ENCODE measurements around the gene SEC63. TPM values are rescaled to one million over a fixed set of nuclear protein-coding genes. Genes with fewer than 3 reads are reported as not detected.
"Not testable (repeated sequence)": the region's sequence is repeated elsewhere in the genome, so short reads cannot be mapped to it uniquely, and the experiment has no call there.

Gene SEC63
- total RNA-seq, 2 experiments from 2014 or later = 13.0 to 139 TPM

DNA sequence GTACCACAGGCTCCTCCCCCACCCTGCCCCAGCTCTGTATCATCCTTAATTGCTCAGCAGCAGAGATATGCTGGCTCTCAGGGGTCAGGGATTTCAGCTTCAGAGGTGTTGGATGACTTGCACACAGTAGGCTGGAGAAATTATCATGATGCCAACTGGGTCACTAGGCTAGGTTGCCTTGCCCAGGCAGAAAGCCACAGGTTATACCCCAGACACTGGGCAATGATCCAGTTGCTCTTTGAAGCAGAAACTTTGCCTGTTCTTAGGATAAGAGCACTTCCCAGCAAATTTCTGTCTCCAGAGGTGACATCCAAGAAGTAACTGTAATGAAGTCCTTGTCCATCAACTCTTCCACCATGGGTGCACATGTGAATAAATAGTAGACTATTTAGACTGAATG, 95.6 kb downstream of the SEC63 start:
- Histone ChIP-seq H3K4me2 (ENCODE audit: low read length) (no peak overlapping the region), H3K79me2 (ENCODE audit: insufficient read depth, low read depth, low read length) (no peaks in the 10 kb centered on the region), H3K27ac (ENCODE audit: low read depth, low read length, poor library complexity, severe bottlenecking) (no peak overlapping the region), H3K4me3 (ENCODE audit: low read depth, low read length, poor library complexity, severe bottlenecking) (no peak overlapping the region), H3K4me1 (ENCODE audit: insufficient read depth, low read length, poor library complexity, severe bottlenecking) (no peaks in the 10 kb centered on the region), H2AFZ (ENCODE audit: low read length) (no peak overlapping the region), H3K9me2 (ENCODE audit: insufficient read depth, low read length) (no peaks in the 10 kb centered on the region), H4K20me1 (ENCODE audit: insufficient read depth, low read length) (no peaks in the 10 kb centered on the region), H3K9me3 (ENCODE audit: low read length) (no peaks in the 10 kb centered on the region), H3K36me3 (ENCODE audit: insufficient read depth, low read length) (peaks cover 4% of the 10 kb centered on the region; the same call in 1 of the 2 replicates)
- no peak for TF ChIP-seq EZH2phosphoT487 (IDR thresholded peaks at IDR 0.05; ENCODE audit: borderline replicate concordance, low read depth, low read length)
- TF ChIP-seq, protein P1, sequence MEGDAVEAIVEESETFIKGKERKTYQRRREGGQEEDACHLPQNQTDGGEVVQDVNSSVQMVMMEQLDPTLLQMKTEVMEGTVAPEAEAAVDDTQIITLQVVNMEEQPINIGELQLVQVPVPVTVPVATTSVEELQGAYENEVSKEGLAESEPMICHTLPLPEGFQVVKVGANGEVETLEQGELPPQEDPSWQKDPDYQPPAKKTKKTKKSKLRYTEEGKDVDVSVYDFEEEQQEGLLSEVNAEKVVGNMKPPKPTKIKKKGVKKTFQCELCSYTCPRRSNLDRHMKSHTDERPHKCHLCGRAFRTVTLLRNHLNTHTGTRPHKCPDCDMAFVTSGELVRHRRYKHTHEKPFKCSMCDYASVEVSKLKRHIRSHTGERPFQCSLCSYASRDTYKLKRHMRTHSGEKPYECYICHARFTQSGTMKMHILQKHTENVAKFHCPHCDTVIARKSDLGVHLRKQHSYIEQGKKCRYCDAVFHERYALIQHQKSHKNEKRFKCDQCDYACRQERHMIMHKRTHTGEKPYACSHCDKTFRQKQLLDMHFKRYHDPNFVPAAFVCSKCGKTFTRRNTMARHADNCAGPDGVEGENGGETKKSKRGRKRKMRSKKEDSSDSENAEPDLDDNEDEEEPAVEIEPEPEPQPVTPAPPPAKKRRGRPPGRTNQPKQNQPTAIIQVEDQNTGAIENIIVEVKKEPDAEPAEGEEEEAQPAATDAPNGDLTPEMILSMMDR (conservative IDR thresholded peaks at IDR 0.05; ENCODE audit: low read length) = no peak
- no TSS peak for BruUV-seq (replicated peaks)
- intact Hi-C loops (cut with micrococcal nuclease; ENCODE audit: unreplicated experiment) = no loop called here
- ChIA-PET CTCF (ENCODE audit: unreplicated experiment) (no interaction called here), POLR2A (no interaction called here)
- DNase-seq (ENCODE audit: low spot score) = no peak

DNA sequence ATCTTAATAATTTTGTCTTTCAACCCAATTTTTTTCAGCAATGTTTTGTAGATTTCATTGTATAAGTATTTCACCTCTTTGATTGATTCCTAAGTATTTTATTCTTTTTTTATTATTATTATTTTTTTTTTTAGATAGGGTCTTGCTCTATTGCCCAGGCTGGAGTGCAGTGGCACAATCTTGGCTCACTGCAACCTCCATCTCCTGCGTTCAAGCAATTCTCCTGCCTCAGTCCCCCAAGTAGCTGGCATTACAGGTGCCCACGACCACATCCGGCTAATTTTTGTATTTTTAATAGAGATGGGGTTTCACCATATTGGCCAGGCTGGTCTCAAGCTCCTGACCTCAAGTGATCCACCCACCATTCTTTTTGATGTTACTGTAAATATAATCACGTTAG, 97.0 kb downstream of the SEC63 start:
- not testable (repeated sequence) for BruUV-seq (replicated peaks)

DNA sequence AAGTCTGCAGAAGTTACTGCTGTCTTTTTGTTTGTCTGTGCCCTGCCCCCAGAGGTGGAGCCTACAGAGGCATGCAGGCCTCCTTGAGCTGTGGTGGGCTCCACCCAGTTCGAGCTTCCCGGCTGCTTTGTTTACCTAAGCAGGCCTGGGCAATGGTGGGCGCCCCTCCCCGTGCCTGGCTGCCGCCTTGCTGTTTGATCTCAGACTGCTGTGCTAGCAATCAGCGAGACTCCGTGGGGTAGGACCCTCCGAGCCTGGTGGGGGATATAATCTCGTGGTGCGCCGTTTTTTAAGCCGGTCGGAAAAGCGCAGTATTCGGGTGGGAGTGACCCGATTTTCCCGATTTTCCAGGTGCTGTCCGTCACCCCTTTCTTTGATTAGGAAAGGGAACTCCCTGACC, 97.9 kb downstream of the SEC63 start:
- H2AFZ ChIP-seq (ENCODE audit: low read length); H3K4me1 ChIP-seq (ENCODE audit: insufficient read depth, low read length, poor library complexity, severe bottlenecking); H3K27ac ChIP-seq (ENCODE audit: low read depth, low read length, poor library complexity, severe bottlenecking); intact Hi-C loops (cut with micrococcal nuclease; ENCODE audit: unreplicated experiment); BruUV-seq (replicated peaks); H3K79me2 ChIP-seq (ENCODE audit: insufficient read depth, low read depth, low read length); H3K4me2 ChIP-seq (ENCODE audit: low read length); H3K9me2 ChIP-seq (ENCODE audit: insufficient read depth, low read length); H3K9me3 ChIP-seq (ENCODE audit: low read length); H3K4me3 ChIP-seq (ENCODE audit: low read depth, low read length, poor library complexity, severe bottlenecking); CTCF ChIA-PET (ENCODE audit: unreplicated experiment); H3K36me3 ChIP-seq (ENCODE audit: insufficient read depth, low read length); DNase-seq (ENCODE audit: low spot score); H4K20me1 ChIP-seq (ENCODE audit: insufficient read depth, low read length): not testable (repeated sequence)
- POLR2A ChIA-PET = interaction anchor here (0.7 kb wide), 2 partner anchors 69 to 1155 kb away, joined by 3 to 4 read pairs; no protein-coding TSS in a partner anchor

More for the DNA sequence above, 97.0 kb downstream of the SEC63 start:
- H3K4me1 ChIP-seq (ENCODE audit: insufficient read depth, low read length, poor library complexity, severe bottlenecking); H3K36me3 ChIP-seq (ENCODE audit: insufficient read depth, low read length); intact Hi-C loops (cut with micrococcal nuclease; ENCODE audit: unreplicated experiment); CTCF ChIA-PET (ENCODE audit: unreplicated experiment); H3K79me2 ChIP-seq (ENCODE audit: insufficient read depth, low read depth, low read length); H3K9me2 ChIP-seq (ENCODE audit: insufficient read depth, low read length); H4K20me1 ChIP-seq (ENCODE audit: insufficient read depth, low read length); H3K27ac ChIP-seq (ENCODE audit: low read depth, low read length, poor library complexity, severe bottlenecking); H2AFZ ChIP-seq (ENCODE audit: low read length); H3K9me3 ChIP-seq (ENCODE audit: low read length); DNase-seq (ENCODE audit: low spot score); H3K4me3 ChIP-seq (ENCODE audit: low read depth, low read length, poor library complexity, severe bottlenecking); H3K4me2 ChIP-seq (ENCODE audit: low read length): not testable (repeated sequence)
- POLR2A ChIA-PET = interaction anchor here (0.6 to 0.7 kb wide), 3 partner anchors 18 to 1156 kb away, joined by 3 to 4 read pairs (median 3); no protein-coding TSS in a partner anchor

DNA sequence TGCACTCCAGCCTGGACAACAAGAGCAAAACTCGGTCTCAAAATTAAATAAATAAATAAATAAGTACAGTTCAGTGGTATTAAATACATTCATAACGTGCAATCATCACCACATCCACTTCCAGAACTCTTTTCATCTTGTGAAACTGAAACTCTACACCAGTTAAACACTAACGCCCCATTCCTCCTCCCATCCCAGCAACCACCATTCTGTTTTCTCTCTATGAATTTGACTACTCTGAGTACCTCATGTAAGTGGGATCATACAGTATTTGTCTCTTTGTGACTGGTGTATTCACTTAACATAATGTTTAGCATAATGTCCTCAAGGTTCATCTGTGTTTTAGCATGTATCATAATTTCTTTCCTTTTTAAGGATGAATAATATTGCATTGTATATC, 104.8 kb downstream of the SEC63 start:
- no TSS peak for BruUV-seq (replicated peaks)
- H3K4me1 ChIP-seq (ENCODE audit: insufficient read depth, low read length, poor library complexity, severe bottlenecking) = no peaks in the 10 kb centered on the region
- no peaks in the 10 kb centered on the region for H4K20me1 ChIP-seq (ENCODE audit: insufficient read depth, low read length)
- H3K9me3 ChIP-seq (ENCODE audit: low read length) = no peaks in the 10 kb centered on the region
- POLR2A ChIA-PET = no interaction called here
- no peaks in the 10 kb centered on the region for H3K36me3 ChIP-seq (ENCODE audit: insufficient read depth, low read length)
- CTCF ChIA-PET (ENCODE audit: unreplicated experiment) = no interaction called here
- no peak overlapping the region for H3K4me2 ChIP-seq (ENCODE audit: low read length)
- no peak overlapping the region for H3K27ac ChIP-seq (ENCODE audit: low read depth, low read length, poor library complexity, severe bottlenecking)
- H2AFZ ChIP-seq (ENCODE audit: low read length) = no peak overlapping the region
- no peaks in the 10 kb centered on the region for H3K79me2 ChIP-seq (ENCODE audit: insufficient read depth, low read depth, low read length)
- intact Hi-C loops (cut with micrococcal nuclease; ENCODE audit: unreplicated experiment) = no loop called here
- DNase-seq (ENCODE audit: low spot score) = no peak
- no peaks in the 10 kb centered on the region for H3K9me2 ChIP-seq (ENCODE audit: insufficient read depth, low read length)
- TF ChIP-seq, protein P1 (conservative IDR thresholded peaks at IDR 0.05; ENCODE audit: low read length) = no peak
- TF ChIP-seq EZH2phosphoT487 (IDR thresholded peaks at IDR 0.05; ENCODE audit: borderline replicate concordance, low read depth, low read length) = no peak
- no peak overlapping the region for H3K4me3 ChIP-seq (ENCODE audit: low read depth, low read length, poor library complexity, severe bottlenecking)
